ENCODE data around the gene KCNK6. TPM values are rescaled to one million over a fixed set of nuclear protein-coding genes. Genes with fewer than 3 reads are reported as not detected.

Gene KCNK6
- total RNA-seq, 5 donors from 2014 or later (not counting 1 experiment from before 2014, with no cell fraction given) = 4.8 to 12.9 (median 12.6) TPM

- Mint-ChIP-seq H3K4me3 (no peak overlapping the region), H3K27ac (no peak overlapping the region), H3K4me1 (peaks cover 11 to 15% (median 11%) of the 10 kb centered on the region in 3 donors), H3K9me3 (no peaks in the 10 kb centered on the region), H3K36me3 (peaks cover 23% of the 10 kb centered on the region), H3K27me3 (no peaks in the 10 kb centered on the region)
- Histone ChIP-seq H3K27me3 (replicated peaks in 1 of 2; ENCODE audit: control insufficient read depth in 2 of 2, extremely low read depth in 1 of 2, insufficient read depth in 2 of 2, low read length in 1 of 2) (no peaks in the 10 kb centered on the region), H3K9me3 (no peaks in the 10 kb centered on the region), H3K4me1 (ENCODE audit: control insufficient read depth in 1 of 2, extremely low read depth in 1 of 2, insufficient read depth in 2 of 2, low read length in 2 of 2) (peaks cover 0 to 10% of the 10 kb centered on the region in 2 experiments), H3K4me3 (ENCODE audit: control insufficient read depth in 1 of 2, extremely low read depth in 1 of 2, low read length in 1 of 2) (no peak overlapping the region), H3K36me3 (ENCODE audit: control insufficient read depth in 2 of 2, extremely low read depth in 1 of 2, insufficient read depth in 1 of 2, low read length in 1 of 2) (peaks cover 9 to 20% of the 10 kb centered on the region in 2 donors), H3K27ac (ENCODE audit: low read length) (no peak overlapping the region)
- no peak for DNase-seq
- POLR2A ChIA-PET = no interaction called here
- CTCF ChIA-PET = no interaction called here
- WGBS (ENCODE audit: insufficient coverage) = 100% methylated on average over 1 of the region's 2 CpGs
- ATAC-seq (replicated peaks in 1 of 4) = no peak
These were observed 9.4 kb upstream of the KCNK6 start for GRCh38 chr19:38310279-38310670.

GRCh38 chr19:38310986-38311385, 8.7 kb upstream of the KCNK6 start:
- H3K27me3 ChIP-seq (replicated peaks in 1 of 2; ENCODE audit: control insufficient read depth in 2 of 2, extremely low read depth in 1 of 2, insufficient read depth in 2 of 2, low read length in 1 of 2) = no peaks in the 10 kb centered on the region
- H3K9me3 ChIP-seq = no peaks in the 10 kb centered on the region
- H3K4me1 ChIP-seq (ENCODE audit: control insufficient read depth in 1 of 2, extremely low read depth in 1 of 2, insufficient read depth in 2 of 2, low read length in 2 of 2) = peaks cover 0 to 14% of the 10 kb centered on the region in 2 experiments
- peaks cover 9 to 20% of the 10 kb centered on the region in 2 donors for H3K36me3 ChIP-seq (ENCODE audit: control insufficient read depth in 2 of 2, extremely low read depth in 1 of 2, insufficient read depth in 1 of 2, low read length in 1 of 2)
- Mint-ChIP-seq H3K27ac (no peak overlapping the region), H3K27me3 (no peaks in the 10 kb centered on the region), H3K9me3 (no peaks in the 10 kb centered on the region), H3K4me1 (peaks cover 13 to 15% (median 13%) of the 10 kb centered on the region in 3 donors), H3K4me3 (no peak overlapping the region), H3K36me3 (peaks cover 23% of the 10 kb centered on the region)
- ChIA-PET CTCF (no interaction called here), POLR2A (no interaction called here)
- DNase-seq (no peak), ATAC-seq (replicated peaks in 1 of 4) (no peak)
- no CpG with 5 or more reads among the region's 6 CpGs for WGBS (ENCODE audit: insufficient coverage)
- H3K4me3 ChIP-seq (ENCODE audit: control insufficient read depth in 1 of 2, extremely low read depth in 1 of 2, low read length in 1 of 2) = no peak overlapping the region
- H3K27ac ChIP-seq (ENCODE audit: low read length) = no peak overlapping the region

- H3K9me3 ChIP-seq = no peaks in the 10 kb centered on the region
- no peaks in the 10 kb centered on the region for H3K9me3 Mint-ChIP-seq
- no peaks in the 10 kb centered on the region for H3K27me3 ChIP-seq (replicated peaks in 1 of 2; ENCODE audit: control insufficient read depth in 2 of 2, extremely low read depth in 1 of 2, insufficient read depth in 2 of 2, low read length in 1 of 2)
- 1% methylated on average over 43 of the region's 64 CpGs for WGBS (ENCODE audit: insufficient coverage)
- H3K36me3 ChIP-seq (ENCODE audit: control insufficient read depth in 2 of 2, extremely low read depth in 1 of 2, insufficient read depth in 1 of 2, low read length in 1 of 2) = peaks cover 0 to under 1% of the 10 kb centered on the region in 2 donors
- peaks cover under 1% of the 10 kb centered on the region for H3K36me3 Mint-ChIP-seq
- H3K4me3 ChIP-seq (ENCODE audit: control insufficient read depth in 1 of 2, extremely low read depth in 1 of 2, low read length in 1 of 2) = peak within 1 kb of the TSS; percentile 67 to 75
- CTCF ChIA-PET = no interaction called here
- peaks cover 43 to 51% (median 47%) of the 10 kb centered on the region in 3 donors for H3K4me1 Mint-ChIP-seq
- H3K4me3 Mint-ChIP-seq = peak within 1 kb of the TSS; percentile 75 to 90 (median 86)
- ATAC-seq (replicated peaks in 1 of 4) (peak; percentile 88 to 93 (median 89)), DNase-seq (peak; percentile 88 to 97 (median 95))
- no peaks in the 10 kb centered on the region for H3K27me3 Mint-ChIP-seq
- peak within 1 kb of the TSS; percentile 96 to 97 for H3K27ac Mint-ChIP-seq
- POLR2A ChIA-PET = interaction anchor here in 1 of 2 donors (0.7 kb wide), 1 partner anchor 57 kb away, joined by 3 read pairs; no protein-coding TSS in a partner anchor
- H3K27ac ChIP-seq (ENCODE audit: low read length) = peak within 1 kb of the TSS; percentile 95
- peaks cover 9 to 56% of the 10 kb centered on the region in 2 experiments for H3K4me1 ChIP-seq (ENCODE audit: control insufficient read depth in 1 of 2, extremely low read depth in 1 of 2, insufficient read depth in 2 of 2, low read length in 2 of 2)
These were observed 3.8 kb upstream of the KCNK6 start, which contains the start of gene YIF1B for GRCh38 chr19:38315657-38316476. Gene YIF1B (minus strand): TSS chr19:38315947. CDS start chr19:38315917, 30 bp downstream.

GRCh38 chr19:38316477-38317067, 3.1 kb upstream of the KCNK6 start:
- POLR2A ChIA-PET = no interaction called here
- peak overlapping the region; percentile 95 for H3K27ac ChIP-seq (ENCODE audit: low read length)
- H3K36me3 ChIP-seq (ENCODE audit: control insufficient read depth in 2 of 2, extremely low read depth in 1 of 2, insufficient read depth in 1 of 2, low read length in 1 of 2) = no peaks in the 10 kb centered on the region
- no peaks in the 10 kb centered on the region for H3K27me3 ChIP-seq (replicated peaks in 1 of 2; ENCODE audit: control insufficient read depth in 2 of 2, extremely low read depth in 1 of 2, insufficient read depth in 2 of 2, low read length in 1 of 2)
- Mint-ChIP-seq H3K27ac (peak overlapping the region; percentile 96 to 97), H3K27me3 (no peaks in the 10 kb centered on the region), H3K36me3 (no peaks in the 10 kb centered on the region), H3K4me1 (peaks cover 49 to 56% (median 52%) of the 10 kb centered on the region in 3 donors), H3K4me3 (peak overlapping the region; percentile 75 to 90 (median 86)), H3K9me3 (no peaks in the 10 kb centered on the region)
- peak in 3 of 4 experiments; percentile 8 to 10 (median 9) for ATAC-seq (replicated peaks in 1 of 4)
- peaks cover 9 to 63% of the 10 kb centered on the region in 2 experiments for H3K4me1 ChIP-seq (ENCODE audit: control insufficient read depth in 1 of 2, extremely low read depth in 1 of 2, insufficient read depth in 2 of 2, low read length in 2 of 2)
- CTCF ChIA-PET = no interaction called here
- no peaks in the 10 kb centered on the region for H3K9me3 ChIP-seq
- DNase-seq = peak in 7 of 35 experiments; percentile 5 to 10 (median 7)
- 3% methylated on average over 4 of the region's 8 CpGs for WGBS (ENCODE audit: insufficient coverage)
- H3K4me3 ChIP-seq (ENCODE audit: control insufficient read depth in 1 of 2, extremely low read depth in 1 of 2, low read length in 1 of 2) = peak overlapping the region; percentile 67 to 75

GRCh38 chr19:38317104-38317612, 2.5 kb upstream of the KCNK6 start:
- H3K27ac ChIP-seq (ENCODE audit: low read length) = peak overlapping the region; percentile 95
- Mint-ChIP-seq H3K27ac (peak overlapping the region; percentile 96 to 97), H3K36me3 (no peaks in the 10 kb centered on the region), H3K9me3 (no peaks in the 10 kb centered on the region), H3K4me1 (peaks cover 54 to 62% (median 58%) of the 10 kb centered on the region in 3 donors), H3K4me3 (peak overlapping the region; percentile 75 to 90 (median 86)), H3K27me3 (no peaks in the 10 kb centered on the region)
- H3K36me3 ChIP-seq (ENCODE audit: control insufficient read depth in 2 of 2, extremely low read depth in 1 of 2, insufficient read depth in 1 of 2, low read length in 1 of 2) = no peaks in the 10 kb centered on the region
- no peaks in the 10 kb centered on the region for H3K9me3 ChIP-seq
- ATAC-seq (replicated peaks in 1 of 4) = no peak
- peak in 18 of 35 experiments; percentile 8 to 51 (median 16) for DNase-seq
- ChIA-PET POLR2A (no interaction called here), CTCF (no interaction called here)
- WGBS (ENCODE audit: insufficient coverage) = 1% methylated on average over 9 of the region's 11 CpGs
- peaks cover 9 to 64% of the 10 kb centered on the region in 2 experiments for H3K4me1 ChIP-seq (ENCODE audit: control insufficient read depth in 1 of 2, extremely low read depth in 1 of 2, insufficient read depth in 2 of 2, low read length in 2 of 2)
- no peaks in the 10 kb centered on the region for H3K27me3 ChIP-seq (replicated peaks in 1 of 2; ENCODE audit: control insufficient read depth in 2 of 2, extremely low read depth in 1 of 2, insufficient read depth in 2 of 2, low read length in 1 of 2)
- peak overlapping the region; percentile 67 to 75 for H3K4me3 ChIP-seq (ENCODE audit: control insufficient read depth in 1 of 2, extremely low read depth in 1 of 2, low read length in 1 of 2)

GRCh38 chr19:38318660-38319059, 985 bp upstream of the KCNK6 start:
- peaks cover 9 to 64% of the 10 kb centered on the region in 2 experiments for H3K4me1 ChIP-seq (ENCODE audit: control insufficient read depth in 1 of 2, extremely low read depth in 1 of 2, insufficient read depth in 2 of 2, low read length in 2 of 2)

More at GRCh38 chr19:38318660-38319059, 985 bp upstream of the KCNK6 start:
- Histone ChIP-seq H3K4me3 (ENCODE audit: control insufficient read depth in 1 of 2, extremely low read depth in 1 of 2, low read length in 1 of 2) (no peak overlapping the region), H3K27ac (ENCODE audit: low read length) (no peak overlapping the region), H3K9me3 (no peaks in the 10 kb centered on the region), H3K27me3 (replicated peaks in 1 of 2; ENCODE audit: control insufficient read depth in 2 of 2, extremely low read depth in 1 of 2, insufficient read depth in 2 of 2, low read length in 1 of 2) (no peaks in the 10 kb centered on the region), H3K36me3 (ENCODE audit: control insufficient read depth in 2 of 2, extremely low read depth in 1 of 2, insufficient read depth in 1 of 2, low read length in 1 of 2) (no peaks in the 10 kb centered on the region)
- Mint-ChIP-seq H3K27ac (peak overlapping the region in 1 of 2 donors; percentile 71), H3K9me3 (no peaks in the 10 kb centered on the region), H3K4me1 (peaks cover 54 to 62% (median 58%) of the 10 kb centered on the region in 3 donors), H3K4me3 (peak overlapping the region; percentile 78 to 85 (median 85)), H3K27me3 (no peaks in the 10 kb centered on the region), H3K36me3 (no peaks in the 10 kb centered on the region)
- ATAC-seq (replicated peaks in 1 of 4) = no peak
- CTCF ChIA-PET = no interaction called here
- POLR2A ChIA-PET = no interaction called here
- DNase-seq = no peak
- 70% methylated on average over 3 of the region's 6 CpGs for WGBS (ENCODE audit: insufficient coverage)
